HepG2 (cell line): ENCODE measurements around the gene SLC38A3. TPM values are rescaled to one million over a fixed set of nuclear protein-coding genes. Genes with fewer than 3 reads are reported as not detected.

Experiments used
- AHR ChIP-seq: IDR thresholded peaks from 2 replicates; pipeline ENCODE4 v1.6.1; 2018; ENCODE audit warnings: missing genetic modification reagents, missing compliant biosample characterization
- CC2D1A ChIP-seq: sonication (generic); formaldehyde crosslinking; IDR thresholded peaks from 2 replicates; pipeline ENCODE4 v1.8.1; 2023; ENCODE audit warnings: mild to moderate bottlenecking, missing genetic modification reagents
- CENPX ChIP-seq: sonication (generic); formaldehyde crosslinking; IDR thresholded peaks from 2 replicates; pipeline ENCODE4 v1.9.0; 2021; ENCODE audit warnings: mild to moderate bottlenecking, missing genetic modification reagents, moderate library complexity
- ESRRA ChIP-seq: sonication (generic); formaldehyde crosslinking; IDR thresholded peaks from 2 replicates; pipeline ENCODE4 v1.5.1; 2020; ENCODE audit warnings: mild to moderate bottlenecking, low read depth, missing genetic modification reagents
- FOXP1 ChIP-seq, 2 experiments: fragments of 450-650 bp in 1 of 2; IDR thresholded peaks; 2 replicates each; pipeline ENCODE4 v1.6.1; 2017 to 2018; ENCODE audit warnings: antibody characterized with exemption in 1 of 2
- HOXA3 ChIP-seq: sonication (generic); formaldehyde crosslinking; IDR thresholded peaks from 2 replicates; pipeline ENCODE4 v1.5.0; 2020; ENCODE audit warnings: missing genetic modification reagents
- IRF9 ChIP-seq: sonication (generic); formaldehyde crosslinking; IDR thresholded peaks from 2 replicates; pipeline ENCODE4 v1.8.0; 2022; ENCODE audit warnings: missing genetic modification reagents, mild to moderate bottlenecking, borderline replicate concordance
- JUND ChIP-seq: sonication (generic); formaldehyde crosslinking; IDR thresholded peaks from 2 replicates; pipeline ENCODE4 v1.8.0; 2022; ENCODE audit warnings: mild to moderate bottlenecking, missing genetic modification reagents
- KDM5B ChIP-seq: sonication (generic); formaldehyde crosslinking; IDR thresholded peaks from 2 replicates; pipeline ENCODE4 v1.4.0; 2020; ENCODE audit warnings: missing genetic modification reagents, mild to moderate bottlenecking, borderline replicate concordance
- MAFG ChIP-seq: sonication (generic); formaldehyde crosslinking; IDR thresholded peaks from 2 replicates; pipeline ENCODE4 v1.5.1; 2020; ENCODE audit warnings: mild to moderate bottlenecking, missing genetic modification reagents
- MYNN ChIP-seq: sonication (generic); formaldehyde crosslinking; IDR thresholded peaks from 2 replicates; pipeline ENCODE4 v1.4.0; 2020; ENCODE audit warnings: mild to moderate bottlenecking, low read depth, missing genetic modification reagents
- SAP130 ChIP-seq: IDR thresholded peaks from 2 replicates; pipeline ENCODE4 v1.6.1; 2016; ENCODE audit warnings: low read depth
- UBTF ChIP-seq: sonication (generic); formaldehyde crosslinking; IDR thresholded peaks from 2 replicates; pipeline ENCODE4 v1.4.0; 2020; ENCODE audit warnings: mild to moderate bottlenecking, missing genetic modification reagents
- ZBTB38 ChIP-seq: sonication (generic); formaldehyde crosslinking; IDR thresholded peaks from 2 replicates; pipeline ENCODE4 v1.5.1; 2020; ENCODE audit warnings: mild to moderate bottlenecking, missing genetic modification reagents
- ZBTB43 ChIP-seq: sonication (generic); formaldehyde crosslinking; conservative IDR thresholded peaks from 2 replicates; pipeline ENCODE4 v1.4.0; 2020; ENCODE audit warnings: missing genetic modification reagents
- ZNF354B ChIP-seq: sonication (generic); formaldehyde crosslinking; IDR thresholded peaks from 2 replicates; pipeline ENCODE4 v1.8.0; 2022; ENCODE audit warnings: mild to moderate bottlenecking, missing genetic modification reagents
- ZNF614 ChIP-seq: IDR thresholded peaks from 2 replicates; pipeline ENCODE4 v1.6.1; 2018; ENCODE audit warnings: missing biosample characterization, missing genetic modification reagents, inconsistent platforms, borderline replicate concordance
- ZNF75D ChIP-seq: sonication (generic); formaldehyde crosslinking; IDR thresholded peaks from 2 replicates; pipeline ENCODE4 v1.8.1; 2023; ENCODE audit warnings: missing genetic modification reagents, mild to moderate bottlenecking, borderline replicate concordance
- ZNF83 ChIP-seq: sonication (generic); formaldehyde crosslinking; IDR thresholded peaks from 2 replicates; pipeline ENCODE4 v1.4.0; 2020; ENCODE audit warnings: missing genetic modification reagents, mild to moderate bottlenecking, borderline replicate concordance
- ZSCAN29 ChIP-seq: sonication (generic); formaldehyde crosslinking; conservative IDR thresholded peaks from 2 replicates; pipeline ENCODE4 v1.4.0; 2020; ENCODE audit warnings: mild to moderate bottlenecking, missing genetic modification reagents
- polyA plus RNA-seq, 8 experiments: library from polyadenylated mRNA; depleted of rRNA in 3 of 8; stranded (reverse) in 7 of 8; unstranded in 1 of 8; fragments of >200 nt; fragmentation: Illumina TruSeq in 4 of 8; extraction: Trizol in 4 of 8; gene quantifications; 2 replicates each; pipeline versions ENCODE4 v1.2.1 to v1.2.3, GENCODE V29; 2011 to 2016; ENCODE audit warnings: low read depth in 4 of 8, missing spikeins in 1 of 8, mixed read lengths in 1 of 8; ENCODE audit not compliant: insufficient read depth in 1 of 8
- total RNA-seq, 5 experiments: library from RNA; depleted of rRNA; stranded (reverse); fragments of >200 nt; fragmentation: Illumina TruSeq; extraction: Trizol; gene quantifications; 2 replicates each; pipeline ENCODE4 v1.2.3, GENCODE V29; 2016; ENCODE audit warnings: low read depth in 1 of 5
- TF ChIP-seq, protein P1 (sequence below): sonication (generic); formaldehyde crosslinking; IDR thresholded peaks from 2 replicates; pipeline ENCODE4 v1.8.1; 2023; ENCODE audit warnings: mild to moderate bottlenecking, moderate library complexity, missing genetic modification reagents
- TF ChIP-seq, protein P2 (sequence below): sonication (generic); formaldehyde crosslinking; IDR thresholded peaks from 2 replicates; pipeline ENCODE4 v1.4.0; 2020; ENCODE audit warnings: missing genetic modification reagents

The SLC38A3 gene
- total and polyA plus RNA-seq, 2 of the 13 experiments (the other 11 are each of a cell fraction or from before 2014, with no cell fraction given), result 29.8 to 164 TPM

GRCh38 chr3:50221411-50222168 is 16.5 kb downstream of the SLC38A3 start (continued):
- TF ChIP-seq JUND (0 out of 2 replicates have a peak, but pooled peaks have one; percentile 26), ZNF354B (CRISPR knock-in tag) (no peak), ZNF83 (no peak), HOXA3 (CRISPR knock-in tag) (peak; percentile 55), SAP130 (CRISPR knock-in tag) (peak; percentile 57; the same call in 1 of the 2 replicates), MYNN (0 out of 2 replicates have a peak, but pooled peaks have one; percentile 23), ZNF75D (CRISPR knock-in tag) (no peak), CENPX (CRISPR knock-in tag) (no peak), ZSCAN29 (CRISPR knock-in tag) (0 out of 2 replicates have a peak, but pooled peaks have one; percentile 51), ZNF614 (CRISPR knock-in tag) (no peak), FOXP1 (IDR thresholded peaks at IDR 0.05) (no peak), FOXP1 (CRISPR knock-in tag; IDR thresholded peaks at IDR 0.05) (no peak), IRF9 (CRISPR knock-in tag) (no peak; the same call in 1 of the 2 replicates), MAFG (CRISPR knock-in tag) (no peak), AHR (CRISPR knock-in tag) (no peak), ZBTB43 (CRISPR knock-in tag) (0 out of 2 replicates have a peak, but pooled peaks have one; percentile 21), ZBTB38 (CRISPR knock-in tag) (no peak), KDM5B (CRISPR knock-in tag) (no peak), ESRRA (CRISPR knock-in tag) (peak; percentile 68; the same call in 1 of the 2 replicates), UBTF (CRISPR knock-in tag) (peak; percentile 78), CC2D1A (CRISPR knock-in tag) (no peak)
- TF ChIP-seq, protein P1, sequence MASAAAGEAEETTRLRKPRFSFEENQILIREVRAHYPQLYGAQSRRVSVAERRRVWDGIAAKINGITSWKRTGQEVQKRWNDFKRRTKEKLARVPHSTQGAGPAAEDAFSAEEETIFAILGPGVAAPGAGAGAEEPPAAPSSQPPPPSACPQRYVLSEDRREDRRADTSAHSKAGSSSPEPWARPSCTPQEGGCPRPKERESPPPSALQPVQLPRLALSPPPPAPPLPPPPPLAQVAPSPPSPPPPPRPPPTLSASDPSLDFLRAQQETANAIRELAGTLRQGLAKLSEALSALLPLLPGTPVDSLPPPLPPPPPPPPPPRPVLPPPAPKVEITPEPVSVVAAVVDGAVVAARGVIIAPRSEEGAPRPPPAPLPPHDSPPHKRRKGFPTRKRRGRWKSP (CRISPR knock-in tag), result peak; percentile 32; the same call in 1 of the 2 replicates
- TF ChIP-seq, protein P2, sequence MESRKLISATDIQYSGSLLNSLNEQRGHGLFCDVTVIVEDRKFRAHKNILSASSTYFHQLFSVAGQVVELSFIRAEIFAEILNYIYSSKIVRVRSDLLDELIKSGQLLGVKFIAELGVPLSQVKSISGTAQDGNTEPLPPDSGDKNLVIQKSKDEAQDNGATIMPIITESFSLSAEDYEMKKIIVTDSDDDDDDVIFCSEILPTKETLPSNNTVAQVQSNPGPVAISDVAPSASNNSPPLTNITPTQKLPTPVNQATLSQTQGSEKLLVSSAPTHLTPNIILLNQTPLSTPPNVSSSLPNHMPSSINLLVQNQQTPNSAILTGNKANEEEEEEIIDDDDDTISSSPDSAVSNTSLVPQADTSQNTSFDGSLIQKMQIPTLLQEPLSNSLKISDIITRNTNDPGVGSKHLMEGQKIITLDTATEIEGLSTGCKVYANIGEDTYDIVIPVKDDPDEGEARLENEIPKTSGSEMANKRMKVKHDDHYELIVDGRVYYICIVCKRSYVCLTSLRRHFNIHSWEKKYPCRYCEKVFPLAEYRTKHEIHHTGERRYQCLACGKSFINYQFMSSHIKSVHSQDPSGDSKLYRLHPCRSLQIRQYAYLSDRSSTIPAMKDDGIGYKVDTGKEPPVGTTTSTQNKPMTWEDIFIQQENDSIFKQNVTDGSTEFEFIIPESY (CRISPR knock-in tag), result peak; percentile 7; the same call in 1 of the 2 replicates
